GM19467 (cell line): ENCODE data around the gene HAPLN2.

Source experiments
- ATAC-seq: cut with Tn5 transposase; IDR thresholded peaks from one replicate; pipeline ENCODE4 v1.9.1; 2021; ENCODE audit warnings: mild to moderate bottlenecking, moderate library complexity; ENCODE audit not compliant: unreplicated experiment

Gene HAPLN2

DNA sequence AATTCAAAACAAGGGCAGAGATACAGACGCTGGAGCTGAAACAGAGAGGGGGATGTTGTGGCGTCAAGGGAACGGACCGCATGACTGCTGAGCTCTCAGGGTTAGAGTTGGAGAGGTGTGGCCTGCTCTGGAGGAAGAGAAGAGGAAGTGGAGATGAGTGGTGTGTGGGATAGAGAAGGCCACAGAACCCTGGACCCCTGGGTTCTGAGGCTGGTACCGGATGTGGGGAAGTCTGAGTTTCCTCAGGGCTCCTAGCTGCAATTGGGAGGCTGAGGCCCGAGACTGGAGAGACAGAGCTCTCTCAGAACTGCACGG is 24.5 kb downstream of the HAPLN2 start:
- no peak for ATAC-seq

DNA sequence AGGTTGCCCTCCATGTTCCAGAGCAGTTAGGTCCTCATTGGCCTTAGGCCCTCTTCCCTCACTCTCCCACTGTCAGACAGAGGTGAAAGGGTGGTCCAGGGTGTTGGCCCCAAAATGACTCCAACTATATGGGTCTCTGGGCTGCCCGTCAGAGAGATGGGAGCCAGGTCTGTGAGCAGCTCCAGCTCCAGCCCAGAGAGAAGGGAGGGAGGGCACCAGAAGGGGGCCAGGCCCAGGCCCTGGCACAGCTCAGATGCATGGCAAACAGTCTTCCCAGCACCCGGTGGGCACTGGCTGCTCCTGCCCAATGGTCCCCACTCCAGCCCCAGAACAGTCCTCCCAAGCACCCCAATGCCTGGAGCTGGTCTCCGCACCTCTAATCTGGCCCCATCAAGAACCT is 24.9 kb downstream of the HAPLN2 start:
- ATAC-seq, result no peak

GRCh38 chr1:156644640-156645039 is 25.4 kb downstream of the HAPLN2 start:
- ATAC-seq, result no peak

DNA sequence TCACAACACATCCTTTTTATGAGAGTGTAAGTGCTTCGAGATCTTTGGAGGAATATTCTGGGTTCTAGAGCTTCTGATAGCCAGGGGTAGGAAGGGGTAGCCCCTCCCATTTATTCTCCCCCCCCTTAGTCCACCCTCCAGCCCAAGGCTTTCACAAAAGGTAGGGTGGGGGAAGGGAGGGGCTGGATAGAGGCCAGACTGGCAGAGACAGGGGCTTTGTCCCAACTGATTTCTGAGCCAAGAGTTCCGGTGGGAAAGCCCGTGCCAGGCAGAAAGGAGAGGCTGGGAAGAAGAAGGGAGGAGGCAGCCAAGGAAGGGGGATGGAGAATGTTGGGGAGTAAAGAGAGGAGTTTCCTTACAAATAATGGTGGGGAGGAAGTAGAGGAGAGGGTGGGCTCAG is 25.8 kb downstream of the HAPLN2 start:
- no peak for ATAC-seq

- no peak for ATAC-seq
Observed at GRCh38 chr1:156645666-156646065, 26.5 kb downstream of the HAPLN2 start.

DNA sequence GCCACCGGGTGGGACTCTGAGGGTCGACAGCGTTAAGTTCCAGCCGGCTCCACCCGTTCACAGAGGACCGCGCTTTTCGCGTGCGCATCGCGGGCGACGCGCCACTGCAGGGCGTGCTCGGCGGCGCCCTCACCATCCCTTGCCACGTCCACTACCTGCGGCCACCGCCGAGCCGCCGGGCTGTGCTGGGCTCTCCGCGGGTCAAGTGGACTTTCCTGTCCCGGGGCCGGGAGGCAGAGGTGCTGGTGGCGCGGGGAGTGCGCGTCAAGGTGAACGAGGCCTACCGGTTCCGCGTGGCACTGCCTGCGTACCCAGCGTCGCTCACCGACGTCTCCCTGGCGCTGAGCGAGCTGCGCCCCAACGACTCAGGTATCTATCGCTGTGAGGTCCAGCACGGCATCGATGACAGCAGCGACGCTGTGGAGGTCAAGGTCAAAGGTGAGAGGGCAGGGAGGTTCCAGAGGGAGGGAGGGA is 27.6 kb downstream of the HAPLN2 start:
- no peak for ATAC-seq

- no peak for ATAC-seq
Observed at GRCh38 chr1:156647351-156647750, 28.1 kb downstream of the HAPLN2 start.

- no peak for ATAC-seq
Observed at GRCh38 chr1:156648496-156648895, 29.3 kb downstream of the HAPLN2 start.

GRCh38 chr1:156648951-156649350 is 29.7 kb downstream of the HAPLN2 start:
- ATAC-seq, result no peak

GRCh38 chr1:156652131-156652991 is 33.1 kb downstream of the HAPLN2 start:
- ATAC-seq, result no peak

DNA sequence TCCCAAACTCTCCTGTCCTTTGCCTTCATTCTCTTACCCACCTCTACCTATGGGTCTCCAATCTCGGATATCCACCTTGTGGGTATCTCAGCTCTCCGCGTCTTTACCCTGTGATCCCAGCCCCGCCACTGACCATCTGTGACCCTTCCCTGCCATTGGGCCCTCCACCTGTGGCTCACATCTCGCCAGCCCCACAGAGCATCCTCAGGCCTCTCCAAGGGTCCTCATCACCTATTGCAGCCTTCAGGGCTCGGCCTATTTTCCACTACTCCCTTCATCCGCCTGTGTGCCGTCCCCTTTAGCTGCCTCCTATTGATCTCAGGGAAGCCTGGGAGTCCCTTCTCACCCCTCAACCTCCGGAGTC is 33.8 kb downstream of the HAPLN2 start:
- ATAC-seq, result no peak

DNA sequence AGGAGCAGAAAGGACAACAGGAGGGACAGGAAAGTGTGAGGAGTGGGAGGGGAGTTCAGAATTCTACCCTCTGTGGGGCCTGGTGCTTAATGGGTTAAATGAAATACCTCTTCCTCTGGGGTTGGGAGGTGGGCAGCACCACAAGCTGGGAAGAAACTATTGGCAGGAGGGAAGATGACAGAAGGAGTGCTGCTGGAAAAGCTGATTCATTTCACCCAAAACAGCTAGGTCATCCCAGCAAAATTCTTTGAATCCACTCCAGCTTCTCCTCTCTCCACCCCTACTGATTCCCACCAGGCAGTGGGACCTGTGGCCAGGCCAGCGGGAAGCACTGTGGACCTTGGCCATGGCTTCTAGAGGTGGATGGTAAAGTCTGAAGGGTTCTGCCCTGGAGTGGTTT is 35.5 kb downstream of the HAPLN2 start:
- no peak for ATAC-seq

DNA sequence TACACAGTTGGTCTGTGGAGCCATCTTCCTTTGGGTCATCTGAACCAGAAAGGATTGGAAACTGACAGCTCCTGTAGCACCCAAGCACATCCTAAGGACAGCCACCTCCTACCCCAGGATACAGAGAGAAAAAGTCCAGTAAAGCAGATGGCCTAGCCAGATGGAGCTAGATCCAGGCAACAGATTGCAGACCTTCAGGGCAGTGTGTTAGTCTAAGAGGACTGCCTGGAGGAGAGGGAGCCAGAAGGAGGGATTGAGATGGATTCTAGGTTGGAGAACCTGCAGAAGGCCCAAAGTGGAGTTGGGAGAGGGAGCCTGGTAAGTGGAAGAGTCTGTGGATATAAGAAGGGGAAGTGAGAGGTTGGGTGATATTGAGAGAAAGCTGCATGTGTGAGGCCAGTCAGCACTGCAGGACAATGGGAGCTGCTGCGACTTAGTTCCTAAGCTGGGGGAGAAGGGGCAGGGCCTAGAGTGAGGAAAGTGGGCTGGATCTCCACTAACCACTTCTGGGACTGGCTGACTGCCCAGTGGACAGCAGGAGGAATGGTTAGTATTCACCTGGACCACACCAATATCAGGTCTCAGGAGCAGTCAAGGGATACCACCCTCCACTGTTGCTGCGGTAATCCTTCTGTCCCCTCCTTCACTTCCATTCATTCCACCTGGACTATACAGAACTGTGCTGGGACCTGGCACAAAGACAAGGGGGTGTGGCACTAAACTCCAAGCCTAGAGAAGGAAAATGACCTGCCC is 36.1 kb downstream of the HAPLN2 start:
- no peak for ATAC-seq

- no peak for ATAC-seq
Observed at GRCh38 chr1:156655904-156656516, 36.8 kb downstream of the HAPLN2 start.

DNA sequence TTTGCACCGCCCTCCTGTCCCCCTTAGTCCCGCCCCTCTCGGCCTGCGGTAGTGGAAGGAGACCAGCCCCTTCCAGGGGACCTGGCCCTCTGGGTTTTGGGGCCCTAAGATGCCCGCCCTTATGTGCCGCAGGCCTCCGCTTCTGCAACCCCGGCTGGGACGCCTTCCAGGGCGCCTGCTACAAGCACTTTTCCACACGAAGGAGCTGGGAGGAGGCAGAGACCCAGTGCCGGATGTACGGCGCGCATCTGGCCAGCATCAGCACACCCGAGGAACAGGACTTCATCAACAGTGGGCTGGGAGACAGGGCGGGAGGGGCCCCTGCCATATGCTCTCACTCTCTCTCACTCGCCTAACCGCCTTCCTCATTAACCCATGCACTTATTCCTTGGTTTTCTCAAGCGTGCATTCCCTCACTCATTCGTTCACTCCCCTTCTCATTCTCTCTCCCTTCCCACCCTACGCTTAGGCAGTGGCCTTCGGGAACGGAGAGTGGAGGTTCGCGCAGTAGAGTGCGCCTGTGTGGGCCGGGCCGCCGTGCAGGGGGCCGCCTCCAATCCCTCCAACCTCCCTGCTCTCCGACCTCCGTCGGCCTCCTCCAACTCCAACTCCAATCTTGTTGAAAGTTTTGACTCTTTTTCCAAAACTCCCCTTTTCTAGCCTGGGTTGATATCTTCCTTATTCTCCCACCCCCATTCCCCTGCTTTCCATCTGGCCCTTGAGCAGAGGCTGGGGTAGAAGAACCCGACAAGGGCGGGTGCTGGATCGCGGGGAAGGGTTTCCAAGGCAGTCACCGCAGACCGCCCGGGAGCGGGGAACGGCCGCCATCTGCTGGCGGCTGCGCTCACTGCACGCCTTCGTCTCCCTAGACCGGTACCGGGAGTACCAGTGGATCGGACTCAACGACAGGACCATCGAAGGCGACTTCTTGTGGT is 37.9 kb downstream of the HAPLN2 start:
- ATAC-seq, result no peak

GRCh38 chr1:156657741-156658319 is 38.6 kb downstream of the HAPLN2 start:
- no peak for ATAC-seq

DNA sequence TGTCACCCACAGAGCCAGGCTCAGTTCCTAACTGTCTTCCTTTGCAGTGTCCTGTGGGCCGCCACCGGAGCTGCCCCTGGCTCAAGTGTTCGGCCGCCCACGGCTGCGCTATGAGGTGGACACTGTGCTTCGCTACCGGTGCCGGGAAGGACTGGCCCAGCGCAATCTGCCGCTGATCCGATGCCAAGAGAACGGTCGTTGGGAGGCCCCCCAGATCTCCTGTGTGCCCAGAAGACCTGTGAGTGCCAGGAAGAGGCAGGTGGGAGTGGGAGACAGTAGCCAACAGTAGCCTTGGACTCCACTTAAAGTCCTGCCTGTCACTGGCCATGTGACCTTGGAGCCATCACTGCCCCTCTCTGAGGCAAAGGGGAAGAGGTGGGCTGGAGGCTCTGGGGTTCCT is 39.3 kb downstream of the HAPLN2 start:
- ATAC-seq, result no peak

GRCh38 chr1:156658945-156659574 is 39.8 kb downstream of the HAPLN2 start:
- ATAC-seq, result no peak

DNA sequence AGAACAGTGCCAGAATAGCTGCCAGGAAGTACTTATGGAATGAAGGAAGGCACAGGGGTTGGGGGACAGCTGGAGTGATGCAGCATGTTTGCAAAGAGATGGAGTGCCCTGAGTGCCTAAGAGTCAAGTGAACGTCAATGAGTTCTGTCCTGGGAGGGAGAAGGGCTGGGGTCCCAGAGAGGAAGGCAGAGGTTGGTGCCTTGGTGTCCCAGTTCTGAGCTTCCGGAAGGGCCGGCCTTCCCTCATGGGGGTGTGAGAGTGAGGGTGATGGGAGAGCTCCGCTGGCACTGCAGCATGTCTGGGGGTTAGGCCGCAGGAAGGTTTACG is 40.4 kb downstream of the HAPLN2 start:
- ATAC-seq, result no peak
